ENCODE results near the gene TTC7B.

- TF ChIP-seq MAX (IDR thresholded peaks at IDR 0.05) (no peak), TAF1 (IDR thresholded peaks at IDR 0.05; ENCODE audit: low read depth) (no peak), EP300 (IDR thresholded peaks at IDR 0.05; ENCODE audit: borderline replicate concordance) (no peak), REST (IDR thresholded peaks at IDR 0.05; ENCODE audit: low read depth) (no peak), NFIC (IDR thresholded peaks at IDR 0.05) (no peak), ZBTB7A (IDR thresholded peaks at IDR 0.05; ENCODE audit: low read depth) (no peak)
Measured at GRCh38 chr14:90504643-90505042, 311.6 kb downstream of the TTC7B start.
